Thyroid gland (tissue), 4 donors: ENCODE results near the gene RPL6. TPM values are rescaled to one million over a fixed set of nuclear protein-coding genes. Genes with fewer than 3 reads are reported as not detected.
"Not testable (repeated sequence)": the region's sequence is repeated elsewhere in the genome, so short reads cannot be mapped to it uniquely, and the experiment has no call there.

Source experiments
- DNase-seq, 2 donors: peaks; one replicate each; pipeline ENCODE4 v3.0.0-alpha.2; 2019
- H3K27ac ChIP-seq, 3 donors: fragments of 200-600 bp; sonication (generic); 1 replicate in 2 of 3; 2 replicates in 1 of 3; pipeline ENCODE4 v1.5.1; 2016 to 2019; ENCODE audit warnings: mild to moderate bottlenecking in 1 of 3, moderate library complexity in 1 of 3
- H3K27me3 ChIP-seq: fragments of 200-600 bp; sonication (generic); one replicate; pipeline ENCODE4 v1.5.1; 2019
- H3K36me3 ChIP-seq, 2 donors: fragments of 200-600 bp; sonication (generic); one replicate each; pipeline ENCODE4 v1.5.1; 2016 to 2019
- H3K4me1 ChIP-seq, 2 donors: fragments of 200-600 bp; sonication (generic); one replicate each; pipeline ENCODE4 v1.5.1; 2017 to 2019
- H3K4me3 ChIP-seq, 3 donors: fragments of 200-600 bp; sonication (generic); replicated peaks in 1 of 3; 1 replicate in 2 of 3; 2 replicates in 1 of 3; pipeline ENCODE4 v1.5.1; 2016; ENCODE audit warnings: mild to moderate bottlenecking in 1 of 3
- H3K9me3 ChIP-seq: fragments of 200-600 bp; sonication (generic); one replicate; pipeline ENCODE4 v1.5.1; 2017
- POLR2A ChIP-seq, 2 donors: fragments of 450-650 bp; IDR thresholded peaks; one replicate each; pipeline ENCODE4 v1.6.1; 2017; ENCODE audit warnings: antibody characterized with exemption in 2 of 2, mild to moderate bottlenecking in 2 of 2, moderate library complexity in 1 of 2
- WGBS, 2 donors: methylation state at CpG; one replicate each; pipeline ENCODE4 v1.1.5; 2017; 5-methylcytosine and 5-hydroxymethylcytosine counted together
- intact Hi-C: fragments of 100-400 bp; cut with DNase I; formaldehyde crosslinking; loops from one replicate; pipeline ENCODE4 v1.15.1; 2023
- total RNA-seq, 4 donors: library from RNA; depleted of rRNA; stranded (reverse); fragments of >200 nt; gene quantifications; one replicate each; pipeline ENCODE4 v1.2.3, GENCODE V29; 2016
- TF ChIP-seq, protein P1 (sequence below), 6 experiments: fragments of 200-600 bp in 3 of 6; fragments of 450-650 bp in 3 of 6; sonication (generic) in 3 of 6; IDR thresholded peaks; one replicate each; pipeline ENCODE4 v1.5.1; 2016 to 2019; ENCODE audit warnings: antibody characterized with exemption in 6 of 6, mild to moderate bottlenecking in 2 of 6, inconsistent platforms in 1 of 6, moderate library complexity in 1 of 6

Gene RPL6
- total RNA-seq, 4 donors from 2014 or later = 1,041 to 1,517 (median 1,257) TPM

GRCh38 chr12:112401903-112402498, 7.4 kb downstream of the RPL6 start:
- no peak overlapping the region for H3K27ac ChIP-seq
- no peaks in the 10 kb centered on the region for H3K4me1 ChIP-seq
- intact Hi-C loops = no loop called here
- 73 to 81% methylated on average over 5 of the region's 5 CpGs for WGBS, 2 donors
- no peaks in the 10 kb centered on the region for H3K27me3 ChIP-seq
- no peaks in the 10 kb centered on the region for H3K9me3 ChIP-seq
- H3K4me3 ChIP-seq = no peak overlapping the region
- TF ChIP-seq POLR2A (IDR thresholded peaks at IDR 0.05) = no peak
- TF ChIP-seq, protein P1, sequence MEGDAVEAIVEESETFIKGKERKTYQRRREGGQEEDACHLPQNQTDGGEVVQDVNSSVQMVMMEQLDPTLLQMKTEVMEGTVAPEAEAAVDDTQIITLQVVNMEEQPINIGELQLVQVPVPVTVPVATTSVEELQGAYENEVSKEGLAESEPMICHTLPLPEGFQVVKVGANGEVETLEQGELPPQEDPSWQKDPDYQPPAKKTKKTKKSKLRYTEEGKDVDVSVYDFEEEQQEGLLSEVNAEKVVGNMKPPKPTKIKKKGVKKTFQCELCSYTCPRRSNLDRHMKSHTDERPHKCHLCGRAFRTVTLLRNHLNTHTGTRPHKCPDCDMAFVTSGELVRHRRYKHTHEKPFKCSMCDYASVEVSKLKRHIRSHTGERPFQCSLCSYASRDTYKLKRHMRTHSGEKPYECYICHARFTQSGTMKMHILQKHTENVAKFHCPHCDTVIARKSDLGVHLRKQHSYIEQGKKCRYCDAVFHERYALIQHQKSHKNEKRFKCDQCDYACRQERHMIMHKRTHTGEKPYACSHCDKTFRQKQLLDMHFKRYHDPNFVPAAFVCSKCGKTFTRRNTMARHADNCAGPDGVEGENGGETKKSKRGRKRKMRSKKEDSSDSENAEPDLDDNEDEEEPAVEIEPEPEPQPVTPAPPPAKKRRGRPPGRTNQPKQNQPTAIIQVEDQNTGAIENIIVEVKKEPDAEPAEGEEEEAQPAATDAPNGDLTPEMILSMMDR (IDR thresholded peaks at IDR 0.05) = no peak
- no peak for DNase-seq
- peaks cover 20 to 26% of the 10 kb centered on the region in 2 donors for H3K36me3 ChIP-seq

- WGBS, 2 donors = 88 to 95% methylated on average over 5 of the region's 5 CpGs
- intact Hi-C loops = no loop called here
- Histone ChIP-seq H3K27me3 (no peaks in the 10 kb centered on the region), H3K9me3 (no peaks in the 10 kb centered on the region), H3K4me3 (no peak overlapping the region), H3K4me1 (no peaks in the 10 kb centered on the region), H3K36me3 (peaks cover 13 to 16% of the 10 kb centered on the region in 2 donors), H3K27ac (no peak overlapping the region)
- DNase-seq = no peak
- TF ChIP-seq, protein P1 (IDR thresholded peaks at IDR 0.05) = no peak
- no peak for TF ChIP-seq POLR2A (IDR thresholded peaks at IDR 0.05)
Measured at GRCh38 chr12:112401054-112401453, 8.4 kb downstream of the RPL6 start.

- H3K27me3 ChIP-seq = no peaks in the 10 kb centered on the region
- 88% methylated on average over 1 of the region's 1 CpG for whole genome bisulfite sequencing, 2 donors
- no peaks in the 10 kb centered on the region for H3K36me3 ChIP-seq
- no peaks in the 10 kb centered on the region for H3K9me3 ChIP-seq
- H3K4me3 ChIP-seq = no peak overlapping the region
- intact Hi-C loops = no loop called here
- no peak for TF ChIP-seq POLR2A (IDR thresholded peaks at IDR 0.05)
- TF ChIP-seq, protein P1 (IDR thresholded peaks at IDR 0.05) = no peak
- no peaks in the 10 kb centered on the region for H3K4me1 ChIP-seq
- H3K27ac ChIP-seq = no peak overlapping the region
- DNase-seq = no peak
Measured at GRCh38 chr12:112393328-112393727, 16.1 kb downstream of the RPL6 start.

GRCh38 chr12:112389922-112390654, 19.3 kb downstream of the RPL6 start:
- intact Hi-C loops = loop anchor here (10.0 kb wide), 1 partner anchor 155 kb away; no protein-coding TSS in a partner anchor

GRCh38 chr12:112389228-112389627, 20.2 kb downstream of the RPL6 start:
- intact Hi-C loops = loop anchor here (10.0 kb wide), 1 partner anchor 154 kb away; no protein-coding TSS in a partner anchor
- Histone ChIP-seq H3K27me3 (no peaks in the 10 kb centered on the region), H3K27ac (no peak overlapping the region), H3K4me1 (no peaks in the 10 kb centered on the region), H3K9me3 (no peaks in the 10 kb centered on the region), H3K4me3 (no peak overlapping the region), H3K36me3 (no peaks in the 10 kb centered on the region)
- TF ChIP-seq, protein P1 (IDR thresholded peaks at IDR 0.05) = no peak
- no peak for TF ChIP-seq POLR2A (IDR thresholded peaks at IDR 0.05)
- DNase-seq = no peak
- WGBS, 2 donors = 88 to 95% methylated on average over 4 of the region's 4 CpGs

More at GRCh38 chr12:112389922-112390654, 19.3 kb downstream of the RPL6 start:
- not testable (repeated sequence) for H3K4me1 ChIP-seq, H3K9me3 ChIP-seq, H3K36me3 ChIP-seq, H3K4me3 ChIP-seq, H3K27me3 ChIP-seq, H3K27ac ChIP-seq, DNase-seq
- 90 to 91% methylated on average over 3 of the region's 4 CpGs for WGBS, 2 donors
